ENCODE results near the gene CTBP1. TPM values are rescaled to one million over a fixed set of nuclear protein-coding genes. Genes with fewer than 3 reads are reported as not detected.

The CTBP1 gene
- total RNA-seq, 1 experiment from 2014 or later: 187 TPM

GRCh38 chr4:1249731-1250526 lies 999 bp upstream of the CTBP1 start:
- peaks cover 16% of the 10 kb centered on the region for H3K36me3 ChIP-seq (ENCODE audit: insufficient read depth, low read length, poor library complexity, severe bottlenecking)
- H3K27ac ChIP-seq (ENCODE audit: low read depth, low read length, poor library complexity, severe bottlenecking): peak overlapping the region; percentile 95
- no peaks in the 10 kb centered on the region for H3K27me3 ChIP-seq (replicated peaks; ENCODE audit: insufficient read depth, low read depth, low read length, poor library complexity)
- intact Hi-C loops (cut with micrococcal nuclease; ENCODE audit: unreplicated experiment): loop anchor here (2.0 kb wide), 1 partner anchor 97 kb away; the partner anchor contains the start of gene UVSSA
- TF ChIP-seq EZH2 (IDR thresholded peaks at IDR 0.05; ENCODE audit: borderline replicate concordance, low read depth, low read length, poor library complexity, severe bottlenecking) (no peak), CTCF (conservative IDR thresholded peaks at IDR 0.05; ENCODE audit: low read depth, low read length) (no peak)
- peaks cover 8% of the 10 kb centered on the region for H3K4me1 ChIP-seq (ENCODE audit: insufficient read depth, low read length, poor library complexity, severe bottlenecking)
- H3K9me3 ChIP-seq (ENCODE audit: low read depth, low read length, poor library complexity, severe bottlenecking): peaks cover 46% of the 10 kb centered on the region
- no peak for DNase-seq (ENCODE audit: low spot score)
- BruUV-seq (replicated peaks): no TSS peak
- POLR2A ChIA-PET (ENCODE audit: low non-redundant PET): no interaction called here
- CTCF ChIA-PET: no interaction called here
- peak overlapping the region; percentile 97 for H3K4me3 ChIP-seq (ENCODE audit: low read depth, low read length, poor library complexity, severe bottlenecking)

- ChIA-PET POLR2A (ENCODE audit: low non-redundant PET) (no interaction called here), CTCF (no interaction called here)
- Histone ChIP-seq H3K4me3 (ENCODE audit: low read depth, low read length, poor library complexity, severe bottlenecking) (peak overlapping the region; percentile 97), H3K36me3 (ENCODE audit: insufficient read depth, low read length, poor library complexity, severe bottlenecking) (peaks cover 16% of the 10 kb centered on the region), H3K4me1 (ENCODE audit: insufficient read depth, low read length, poor library complexity, severe bottlenecking) (peaks cover 8% of the 10 kb centered on the region), H3K9me3 (ENCODE audit: low read depth, low read length, poor library complexity, severe bottlenecking) (peaks cover 40% of the 10 kb centered on the region), H3K27ac (ENCODE audit: low read depth, low read length, poor library complexity, severe bottlenecking) (peak overlapping the region; percentile 95), H3K27me3 (replicated peaks; ENCODE audit: insufficient read depth, low read depth, low read length, poor library complexity) (no peaks in the 10 kb centered on the region)
- TF ChIP-seq EZH2 (IDR thresholded peaks at IDR 0.05; ENCODE audit: borderline replicate concordance, low read depth, low read length, poor library complexity, severe bottlenecking) (no peak), CTCF (conservative IDR thresholded peaks at IDR 0.05; ENCODE audit: low read depth, low read length) (no peak)
- no TSS peak for BruUV-seq (replicated peaks)
- DNase-seq (ENCODE audit: low spot score): peak; percentile 95
- intact Hi-C loops (cut with micrococcal nuclease; ENCODE audit: unreplicated experiment): loop anchor here (2.0 kb wide), 1 partner anchor 98 kb away; the partner anchor contains the start of gene UVSSA
Observed at GRCh38 chr4:1249148-1249730, 309 bp upstream of the CTBP1 start.

GRCh38 chr4:1247864-1248244 lies 1.1 kb downstream of the CTBP1 start:
- H3K27ac ChIP-seq (ENCODE audit: low read depth, low read length, poor library complexity, severe bottlenecking): peak overlapping the region; percentile 97
- POLR2A ChIA-PET (ENCODE audit: low non-redundant PET): no interaction called here
- intact Hi-C loops (cut with micrococcal nuclease; ENCODE audit: unreplicated experiment): loop anchor here (2.0 kb wide), 1 partner anchor 99 kb away; the partner anchor contains the start of gene UVSSA

More at GRCh38 chr4:1247864-1248244, 1.1 kb downstream of the CTBP1 start:
- Histone ChIP-seq H3K4me1 (ENCODE audit: insufficient read depth, low read length, poor library complexity, severe bottlenecking) (peaks cover 8% of the 10 kb centered on the region), H3K36me3 (ENCODE audit: insufficient read depth, low read length, poor library complexity, severe bottlenecking) (peaks cover 16% of the 10 kb centered on the region), H3K27me3 (replicated peaks; ENCODE audit: insufficient read depth, low read depth, low read length, poor library complexity) (no peaks in the 10 kb centered on the region), H3K9me3 (ENCODE audit: low read depth, low read length, poor library complexity, severe bottlenecking) (peaks cover 28% of the 10 kb centered on the region), H3K4me3 (ENCODE audit: low read depth, low read length, poor library complexity, severe bottlenecking) (peak overlapping the region; percentile 97)
- TF ChIP-seq EZH2 (IDR thresholded peaks at IDR 0.05; ENCODE audit: borderline replicate concordance, low read depth, low read length, poor library complexity, severe bottlenecking) (no peak), CTCF (conservative IDR thresholded peaks at IDR 0.05; ENCODE audit: low read depth, low read length) (no peak)
- DNase-seq (ENCODE audit: low spot score): no peak
- CTCF ChIA-PET: no interaction called here
- no TSS peak for BruUV-seq (replicated peaks)

All from A673 (cell line).